Hematopoietic multipotent progenitor cell treated with erythropoietin and hydrocortisone succinate and interleukin-3 and kit ligand, for 8 days (in vitro differentiated cells): Measurements from ENCODE around the gene NDOR1.
A peak's percentile ranks its signal among the peaks of the same experiment; 100 is the strongest.

Source experiments
- DNase-seq: peaks from one replicate; pipeline ENCODE4 v3.0.0-alpha.2; 2015

Gene NDOR1

DNA sequence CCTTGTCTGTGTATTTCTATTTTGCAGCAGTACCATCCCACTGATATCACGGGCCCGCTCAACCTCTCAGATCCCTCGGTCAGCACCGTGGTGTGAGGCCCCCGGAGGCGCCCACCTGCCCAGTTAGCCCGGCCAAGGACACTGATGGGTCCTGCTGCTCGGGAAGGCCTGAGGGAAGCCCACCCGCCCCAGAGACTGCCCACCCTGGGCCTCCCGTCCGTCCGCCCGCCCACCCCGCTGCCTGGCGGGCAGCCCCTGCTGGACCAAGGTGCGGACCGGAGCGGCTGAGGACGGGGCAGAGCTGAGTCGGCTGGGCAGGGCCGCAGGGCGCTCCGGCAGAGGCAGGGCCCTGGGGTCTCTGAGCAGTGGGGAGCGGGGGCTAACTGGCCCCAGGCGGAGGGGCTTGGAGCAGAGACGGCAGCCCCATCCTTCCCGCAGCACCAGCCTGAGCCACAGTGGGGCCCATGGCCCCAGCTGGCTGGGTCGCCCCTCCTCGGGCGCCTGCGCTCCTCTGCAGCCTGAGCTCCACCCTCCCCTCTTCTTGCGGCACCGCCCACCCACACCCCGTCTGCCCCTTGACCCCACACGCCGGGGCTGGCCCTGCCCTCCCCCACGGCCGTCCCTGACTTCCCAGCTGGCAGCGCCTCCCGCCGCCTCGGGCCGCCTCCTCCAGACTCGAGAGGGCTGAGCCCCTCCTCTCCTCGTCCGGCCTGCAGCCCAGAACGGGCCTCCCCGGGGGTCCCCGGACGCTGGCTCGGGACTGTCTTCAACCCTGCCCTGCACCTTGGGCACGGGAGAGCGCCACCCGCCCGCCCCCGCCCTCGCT lies 37.5 kb upstream of the NDOR1 start:
- DNase-seq = peak; percentile 36

DNA sequence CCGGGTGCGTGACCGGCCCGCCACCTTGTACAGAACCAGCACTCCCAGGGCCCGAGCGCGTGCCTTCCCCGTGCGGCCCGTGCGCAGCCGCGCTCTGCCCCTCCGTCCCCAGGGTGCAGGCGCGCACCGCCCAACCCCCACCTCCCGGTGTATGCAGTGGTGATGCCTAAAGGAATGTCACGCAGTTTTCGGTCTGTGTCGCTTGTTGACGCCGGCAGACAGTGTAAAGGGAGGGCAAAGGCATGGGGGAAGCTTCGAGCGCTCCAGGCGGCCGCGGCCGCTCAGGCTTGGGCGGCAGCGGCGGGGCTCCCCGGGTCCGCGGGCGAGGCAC lies 37.0 kb upstream of the NDOR1 start:
- DNase-seq = no peak

DNA sequence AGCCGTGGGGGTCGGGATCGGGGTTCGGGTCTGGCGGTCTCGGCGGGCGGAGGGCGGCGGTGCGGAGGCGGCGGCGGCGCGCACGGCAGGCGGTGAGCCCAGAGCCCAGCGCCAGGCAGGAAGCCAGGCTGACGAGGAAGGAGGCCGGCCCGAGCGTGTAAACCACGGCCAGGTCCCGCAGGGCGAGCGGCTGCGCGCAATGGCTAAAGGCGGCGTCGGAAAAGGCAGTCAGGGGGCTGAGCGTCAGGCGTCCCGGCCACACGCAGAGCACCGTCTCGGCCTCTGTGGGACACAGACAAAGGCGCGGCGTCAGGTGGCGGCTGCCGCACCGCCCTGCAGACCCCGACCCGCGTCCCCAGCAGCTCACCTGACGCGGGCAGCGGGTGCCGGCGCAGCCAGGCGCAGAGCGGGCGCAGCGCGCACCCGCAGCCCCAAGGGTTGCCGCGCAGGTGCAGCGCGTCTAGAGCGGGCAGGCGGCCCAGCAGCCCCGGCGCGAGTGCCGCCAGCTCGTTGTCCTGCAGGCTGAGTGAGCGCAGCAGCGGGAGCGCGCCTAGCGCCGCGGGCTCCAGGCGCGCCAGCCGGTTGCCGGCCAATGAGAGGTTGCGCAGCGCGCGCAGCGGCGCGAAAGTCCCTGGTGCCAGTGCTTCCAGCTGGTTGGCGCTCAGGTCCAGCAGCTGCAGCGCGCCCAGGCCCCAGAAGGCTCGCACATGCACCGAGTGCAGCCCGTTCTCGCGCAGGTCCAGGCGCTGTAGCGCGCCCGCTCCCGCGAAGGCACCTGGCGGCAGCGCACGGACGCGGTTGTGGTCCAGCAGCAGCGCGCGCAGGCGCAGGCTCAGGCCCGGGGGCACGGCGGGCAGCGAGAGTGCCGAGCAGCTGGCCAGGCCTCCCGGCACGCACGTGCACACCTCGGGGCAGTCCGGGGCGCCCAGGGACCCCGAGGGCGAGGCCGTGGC lies 36.3 kb upstream of the NDOR1 start:
- DNase-seq = peak; percentile 61

- DNase-seq = no peak
Observed at GRCh38 chr9:137169896-137170358, 35.6 kb upstream of the NDOR1 start, which contains the start of gene LRRC26. Gene LRRC26 (minus strand): TSS chr9:137170051. CDS start chr9:137169943, 108 bp downstream.

GRCh38 chr9:137170486-137171148 lies 34.9 kb upstream of the NDOR1 start:
- no peak for DNase-seq

DNA sequence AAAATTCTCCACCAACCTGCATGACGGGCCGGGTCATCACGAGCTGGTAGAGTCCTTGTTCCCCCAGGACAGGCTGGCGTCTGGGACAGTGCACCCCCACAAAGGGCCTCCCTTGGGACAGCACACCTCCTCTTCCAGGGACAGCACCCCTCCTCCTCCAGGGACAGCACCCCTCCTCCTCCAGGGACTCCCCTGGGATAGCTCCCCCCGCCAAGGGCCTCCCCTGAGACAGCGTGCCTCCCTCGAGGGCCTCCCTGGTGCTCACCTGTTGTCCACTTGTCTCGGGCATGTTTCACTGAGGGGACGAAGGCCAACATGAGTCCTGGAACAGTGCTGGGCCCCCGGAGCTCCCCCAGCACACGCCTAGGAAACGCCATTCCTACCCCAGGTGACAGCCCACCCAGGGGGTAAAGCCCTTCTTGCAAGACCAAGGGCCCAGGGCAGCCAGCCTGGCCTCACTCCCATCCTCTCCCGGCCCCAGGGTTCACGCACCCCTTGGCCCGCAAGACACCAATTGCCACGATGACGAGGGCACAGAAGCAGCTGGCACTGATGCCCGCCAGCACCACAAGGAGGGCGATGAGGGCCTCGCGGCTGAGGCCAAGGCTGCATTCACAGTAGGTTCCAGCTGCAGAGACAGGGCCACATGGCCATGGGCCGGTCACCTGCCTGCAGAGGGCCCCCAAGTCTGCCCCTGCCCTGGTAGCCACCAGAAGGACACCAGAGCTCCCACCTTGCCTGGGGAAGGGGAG lies 34.2 kb upstream of the NDOR1 start:
- no peak for DNase-seq

DNA sequence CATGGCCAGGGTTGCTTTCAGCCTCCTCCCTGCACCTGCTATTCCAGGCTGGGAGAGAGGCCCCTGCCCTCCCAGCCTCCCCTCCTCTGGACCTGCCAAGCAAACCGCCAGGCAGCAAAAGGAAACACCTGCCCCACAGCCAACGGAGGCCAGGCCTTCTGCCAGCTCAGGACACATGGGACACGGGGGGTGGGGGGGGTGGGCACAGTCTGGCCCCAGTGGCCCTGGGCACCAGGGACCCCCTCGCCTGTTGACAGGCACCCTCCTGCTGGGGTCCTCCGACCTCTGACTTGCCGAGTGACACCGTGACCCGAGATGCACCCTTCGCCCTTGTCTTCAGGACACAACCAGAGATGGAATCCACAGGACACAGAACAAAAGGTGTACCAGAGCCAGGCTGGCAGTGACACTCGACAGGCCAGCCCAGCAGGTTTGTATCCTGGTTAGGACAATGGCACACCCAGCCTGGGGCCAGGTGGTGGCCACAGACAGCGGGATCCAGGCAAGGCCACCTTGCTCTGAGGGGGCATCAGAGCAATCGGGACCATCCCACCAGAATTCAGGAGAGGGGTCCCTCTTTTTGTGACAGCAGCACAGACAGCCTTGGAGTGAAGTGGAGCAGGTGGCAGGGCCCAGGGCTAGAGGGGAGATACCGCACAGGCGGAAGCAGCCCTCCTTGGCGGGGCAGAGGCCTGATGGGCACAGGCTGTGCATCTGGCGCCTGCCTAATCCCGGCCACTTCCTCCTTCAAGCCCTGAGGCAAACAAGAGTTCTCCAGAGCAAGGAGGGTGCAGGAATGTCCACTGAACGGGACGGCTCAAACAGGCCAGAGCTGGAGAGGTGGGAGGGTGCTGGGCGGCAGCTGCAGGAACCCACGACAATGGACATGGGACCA lies 32.4 kb upstream of the NDOR1 start:
- no peak for DNase-seq

DNA sequence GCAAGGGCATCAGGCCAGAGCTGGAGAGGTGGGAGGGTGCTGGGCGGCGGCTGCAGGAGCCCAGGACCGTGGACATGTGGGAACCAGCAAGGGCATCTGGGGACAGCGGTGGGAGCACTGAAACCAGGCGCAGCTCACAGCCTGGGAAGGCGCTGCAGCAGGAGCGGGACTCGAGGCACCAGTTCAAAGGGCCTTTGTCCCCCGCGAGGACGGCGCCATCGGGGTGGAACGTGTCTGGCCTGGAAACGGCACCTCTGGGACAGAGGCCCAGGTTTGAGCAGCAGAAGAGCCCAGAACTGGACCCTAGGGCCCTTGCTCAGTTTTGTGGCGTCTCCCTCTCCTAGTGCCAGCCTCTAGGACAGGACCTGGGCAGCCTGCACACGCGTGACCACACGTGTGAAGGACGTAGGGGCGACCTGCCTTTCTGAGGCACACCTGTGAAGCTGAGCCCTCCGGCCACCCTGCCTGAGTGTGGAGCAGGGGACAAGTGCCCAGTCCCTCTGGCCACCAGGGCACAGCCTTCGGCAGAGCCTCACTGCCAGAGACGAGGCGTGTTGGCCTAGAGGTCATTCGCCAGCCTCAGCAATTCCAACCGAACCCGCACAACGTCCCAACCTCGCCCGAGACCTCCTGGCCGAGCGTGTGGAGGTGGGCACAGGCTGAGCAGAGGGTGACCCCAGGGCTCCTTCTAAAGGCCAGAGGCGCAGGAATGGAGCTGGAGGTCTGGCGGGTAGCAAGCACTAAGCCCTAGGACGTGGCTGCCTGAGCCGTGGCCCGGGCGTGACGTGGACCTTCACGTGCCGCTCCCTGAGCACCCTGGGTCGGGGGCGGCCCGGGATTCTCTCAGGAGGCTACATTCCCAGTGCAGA lies 31.5 kb upstream of the NDOR1 start:
- no peak for DNase-seq

DNA sequence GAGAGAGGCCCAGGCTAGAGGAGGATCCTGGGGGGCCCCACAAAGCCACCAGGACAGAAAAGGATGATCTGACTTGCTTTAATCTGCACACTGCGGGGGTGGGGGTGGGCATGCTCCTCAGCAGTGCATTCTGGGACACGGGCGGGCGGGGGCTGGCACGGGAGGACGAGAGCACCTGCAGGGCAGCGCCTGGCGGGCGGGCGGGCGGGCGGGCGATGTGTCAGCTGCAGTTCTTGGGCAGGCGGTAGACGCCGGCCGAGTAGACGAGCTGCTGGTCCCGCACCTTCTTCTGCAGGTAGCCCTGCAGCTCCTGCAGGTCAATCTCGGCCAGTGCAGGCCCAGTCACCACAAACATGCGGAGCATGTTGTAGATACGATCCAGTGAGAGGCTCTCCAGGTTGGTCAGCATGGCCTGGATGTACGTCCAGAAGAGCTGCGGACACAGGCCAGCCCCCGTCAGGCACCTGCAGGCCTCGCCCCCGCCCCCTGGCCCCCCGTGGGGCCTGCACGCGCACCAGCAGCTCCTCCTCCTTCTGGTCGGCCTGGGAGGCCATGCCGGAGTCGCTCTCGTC lies 30.7 kb upstream of the NDOR1 start:
- no peak for DNase-seq

DNA sequence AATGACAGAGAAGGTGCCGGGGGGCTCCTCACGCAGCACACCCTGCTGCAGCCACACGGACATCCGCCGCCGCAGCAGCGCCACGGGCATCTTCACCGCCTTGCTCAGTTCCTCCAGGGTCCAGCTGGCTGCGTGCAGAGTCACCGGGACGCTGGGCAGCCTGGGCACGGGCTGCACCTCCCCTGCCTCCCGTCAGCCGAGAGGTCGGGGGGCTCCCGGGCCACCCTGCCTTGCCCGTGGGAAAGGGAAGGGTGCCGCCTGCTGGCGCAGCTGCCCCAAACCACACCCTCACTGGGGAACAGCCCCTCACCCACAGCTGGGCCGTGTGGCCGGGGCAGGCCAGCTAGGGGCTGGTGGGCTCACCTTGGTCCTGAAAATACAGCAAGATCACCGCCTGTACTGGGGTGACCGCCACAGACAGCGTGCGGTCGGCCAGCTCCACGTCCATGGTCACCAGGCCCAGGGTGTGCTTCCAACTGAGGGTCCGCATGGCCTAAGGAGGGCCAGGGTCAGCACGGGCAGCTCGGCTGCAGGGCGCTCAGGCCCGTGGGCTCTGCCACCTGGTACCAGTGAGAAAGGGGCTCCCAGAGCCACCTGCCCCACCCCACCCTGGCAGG lies 30.0 kb upstream of the NDOR1 start:
- no peak for DNase-seq

DNA sequence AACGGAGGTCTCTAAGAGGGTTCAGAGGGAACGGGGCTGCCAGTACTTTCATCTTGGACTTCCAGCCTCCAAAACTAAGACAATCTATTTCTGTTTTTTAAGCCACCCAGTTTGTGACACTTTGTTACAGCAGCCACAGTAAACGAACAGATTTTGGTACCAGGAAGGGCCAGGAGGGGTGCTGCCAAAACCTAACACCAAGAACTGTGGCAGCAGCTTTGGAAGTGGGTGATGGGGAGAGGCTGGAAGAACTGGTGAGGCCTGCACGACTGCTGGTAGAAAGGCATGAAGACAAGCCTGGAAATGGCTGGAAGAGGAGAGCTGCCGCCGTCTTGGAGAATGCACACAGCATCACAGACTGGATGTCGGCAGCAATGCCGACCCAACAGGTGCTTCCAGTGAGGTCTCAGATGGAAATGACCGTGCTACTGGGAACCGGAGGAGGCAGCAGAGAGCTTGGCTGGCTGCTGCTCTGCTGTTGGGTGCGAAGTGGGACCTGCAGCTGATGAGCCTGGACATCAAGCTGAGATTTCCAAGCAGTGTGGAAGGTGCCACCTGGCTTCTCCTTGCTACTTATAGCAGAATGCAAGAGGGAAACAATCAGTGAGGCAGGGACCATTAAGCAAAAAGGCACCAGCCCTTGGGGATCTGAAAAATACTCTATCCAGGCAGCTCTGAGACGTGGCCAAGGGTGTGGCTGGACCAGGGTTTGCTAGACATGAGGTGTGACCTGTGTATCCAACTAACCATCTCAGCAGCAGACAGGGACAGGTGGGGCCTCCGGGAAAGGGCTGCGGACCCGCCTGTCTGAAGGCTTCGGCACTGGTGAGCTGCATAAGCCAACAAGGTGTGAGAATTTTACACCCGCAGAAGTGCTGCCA lies 29.0 kb upstream of the NDOR1 start:
- peak; percentile 49 for DNase-seq

- DNase-seq = no peak
Observed at GRCh38 chr9:137178201-137178938, 27.1 kb upstream of the NDOR1 start.

DNA sequence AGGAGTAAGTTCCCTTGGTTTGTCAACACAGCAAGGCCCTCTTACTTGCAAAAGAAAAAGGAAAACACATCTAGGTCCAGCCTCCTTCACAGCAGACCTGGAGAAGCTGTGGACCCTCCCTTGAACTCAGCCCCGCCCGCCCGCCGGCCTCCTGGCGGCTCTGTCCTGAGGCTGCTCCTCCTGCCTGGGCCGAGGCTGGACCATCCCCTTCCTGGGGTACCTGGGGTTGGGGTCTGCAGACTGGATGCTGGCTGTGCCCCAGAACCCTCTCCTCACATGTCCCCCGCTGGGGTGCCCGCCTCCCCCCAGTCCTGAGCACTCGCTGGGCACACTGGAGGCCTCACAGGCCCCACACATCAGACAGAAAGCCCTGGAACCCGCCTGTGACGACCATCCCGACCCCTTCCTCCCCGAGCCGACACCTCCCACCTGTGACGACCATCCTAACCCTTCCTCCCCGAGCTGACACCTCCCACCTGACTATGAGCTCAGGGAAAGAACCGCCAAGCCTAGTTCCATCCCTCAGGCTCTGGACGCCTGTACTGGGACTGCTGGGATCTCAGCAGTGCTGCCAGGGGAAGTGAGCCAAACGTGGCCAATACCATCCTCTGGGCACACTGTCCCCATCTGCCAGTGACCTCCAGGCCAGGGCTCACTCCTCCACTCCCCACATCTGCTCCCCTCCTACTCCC lies 26.4 kb upstream of the NDOR1 start:
- DNase-seq = no peak

DNA sequence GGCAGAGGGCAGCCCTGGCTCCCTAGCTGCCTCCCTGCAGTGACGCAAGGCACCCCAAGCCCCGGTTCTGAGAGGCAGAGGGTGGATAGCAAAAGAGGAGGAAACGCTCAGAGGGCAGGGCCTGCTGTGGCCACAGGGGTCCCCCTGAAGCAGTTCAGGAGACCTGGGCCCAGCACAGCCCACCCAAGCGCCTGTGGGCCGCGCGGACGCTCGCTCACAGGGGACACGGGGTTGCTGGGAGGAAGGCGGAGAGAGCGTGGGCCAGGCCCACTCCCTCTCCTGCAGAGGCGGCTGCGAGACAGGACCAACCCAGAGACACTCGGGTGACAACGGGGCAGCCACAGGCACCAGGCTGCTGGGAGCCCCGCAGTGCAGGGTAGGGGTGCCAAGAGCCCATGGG lies 25.7 kb upstream of the NDOR1 start:
- DNase-seq = no peak

GRCh38 chr9:137180491-137180890 lies 25.0 kb upstream of the NDOR1 start:
- DNase-seq = no peak

DNA sequence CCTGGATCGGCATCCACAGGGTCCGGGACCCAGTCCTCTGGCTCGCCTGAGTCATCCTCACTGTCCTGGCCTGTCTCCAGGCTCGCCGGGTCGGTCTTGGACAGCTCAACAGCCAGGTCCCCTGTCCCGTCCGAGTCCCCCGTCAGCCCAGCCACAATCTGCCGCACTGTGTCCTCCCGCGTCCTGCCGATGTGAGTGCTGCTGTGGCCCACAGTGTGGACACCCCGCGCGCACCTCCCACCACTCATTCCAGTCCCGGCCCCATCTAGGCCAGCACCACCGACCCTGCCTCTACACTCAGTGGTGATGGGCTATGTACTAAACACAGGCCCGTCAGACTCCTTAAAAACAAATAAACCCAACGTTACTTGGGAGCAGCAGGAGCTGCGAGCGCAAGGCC lies 23.8 kb upstream of the NDOR1 start:
- no peak for DNase-seq

DNA sequence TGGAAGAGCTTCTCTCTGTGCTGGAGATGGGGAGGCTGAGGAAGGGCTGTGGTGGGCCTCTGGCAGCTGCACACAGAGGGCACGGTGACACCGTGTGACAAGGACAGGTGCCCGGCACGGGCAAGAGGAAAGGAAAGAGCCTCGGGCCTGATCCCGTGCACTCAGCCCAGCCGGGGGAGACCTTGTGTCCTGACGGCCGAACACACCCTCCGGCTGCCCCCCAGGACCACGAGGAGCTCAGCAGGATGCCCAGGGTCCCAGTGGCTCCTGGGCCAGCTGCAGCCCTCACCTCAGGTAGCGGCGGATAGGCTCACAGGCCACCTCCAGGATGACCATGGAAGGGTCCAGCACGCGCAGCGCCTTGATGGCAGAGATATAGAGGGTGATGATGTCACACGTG lies 22.7 kb upstream of the NDOR1 start:
- no peak for DNase-seq
